GM10248 (cell line): ENCODE results near the gene WLS.

Source experiments
- CTCF ChIA-PET: fragments of 300-600 bp; sonication (Branson Sonifier 250); formaldehyde crosslinking; extraction: SDS; loops from one replicate; lab custom pipeline; 2021; ENCODE audit warnings: antibody characterized with exemption; lab: Yijun Ruan, JAX
- POLR2A ChIA-PET: fragments of 350-650 bp; sonication (Branson Sonifier 250); formaldehyde crosslinking; extraction: SDS; loops from one replicate; lab custom pipeline; 2020; ENCODE audit warnings: antibody characterized with exemption; lab: Yijun Ruan, JAX
- DNase-seq: peaks from one replicate; pipeline ENCODE4 v3.0.0; 2012; ENCODE audit errors: extremely low spot score
- TF ChIP-seq, protein P1 (sequence below): IDR thresholded peaks from 2 replicates; pipeline ENCODE4 v1.5.1; 2012; ENCODE audit warnings: mild to moderate bottlenecking, low read depth; ENCODE audit errors: extremely low read depth, missing control alignments, control extremely low read depth

The WLS gene

DNA sequence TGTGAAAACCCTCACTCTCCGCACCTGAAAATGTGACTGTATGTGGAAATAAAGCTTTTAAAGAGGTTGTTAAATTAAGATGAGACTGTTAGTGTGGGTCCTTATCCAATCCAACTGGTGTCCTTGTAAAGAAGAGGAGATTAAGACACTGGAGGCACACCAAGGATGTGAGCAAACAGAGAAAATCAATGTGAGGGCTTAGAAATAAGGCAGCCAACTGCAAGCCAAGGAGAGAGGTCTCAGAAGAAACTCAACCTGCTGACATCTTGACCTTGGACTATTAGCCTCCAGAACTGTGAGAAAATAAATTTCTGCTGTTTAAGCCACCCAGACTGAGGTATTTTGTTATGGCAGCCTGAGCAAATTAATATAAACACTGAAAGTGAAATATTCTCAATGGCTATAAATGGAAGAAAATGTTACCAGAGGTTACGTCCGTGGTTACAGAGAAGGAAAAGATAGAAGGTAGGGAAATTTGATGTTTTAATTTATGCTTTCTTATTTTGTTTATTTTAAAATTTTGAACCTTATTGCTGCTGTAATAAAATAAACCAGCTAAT is 22.4 kb upstream of the WLS start:
- no peak for DNase-seq
- POLR2A ChIA-PET, result no interaction called here
- CTCF ChIA-PET, result interaction anchor here (1.6 kb wide), 1 partner anchor 24 kb away, joined by 4 read pairs; no protein-coding TSS in a partner anchor
- TF ChIP-seq, protein P1, sequence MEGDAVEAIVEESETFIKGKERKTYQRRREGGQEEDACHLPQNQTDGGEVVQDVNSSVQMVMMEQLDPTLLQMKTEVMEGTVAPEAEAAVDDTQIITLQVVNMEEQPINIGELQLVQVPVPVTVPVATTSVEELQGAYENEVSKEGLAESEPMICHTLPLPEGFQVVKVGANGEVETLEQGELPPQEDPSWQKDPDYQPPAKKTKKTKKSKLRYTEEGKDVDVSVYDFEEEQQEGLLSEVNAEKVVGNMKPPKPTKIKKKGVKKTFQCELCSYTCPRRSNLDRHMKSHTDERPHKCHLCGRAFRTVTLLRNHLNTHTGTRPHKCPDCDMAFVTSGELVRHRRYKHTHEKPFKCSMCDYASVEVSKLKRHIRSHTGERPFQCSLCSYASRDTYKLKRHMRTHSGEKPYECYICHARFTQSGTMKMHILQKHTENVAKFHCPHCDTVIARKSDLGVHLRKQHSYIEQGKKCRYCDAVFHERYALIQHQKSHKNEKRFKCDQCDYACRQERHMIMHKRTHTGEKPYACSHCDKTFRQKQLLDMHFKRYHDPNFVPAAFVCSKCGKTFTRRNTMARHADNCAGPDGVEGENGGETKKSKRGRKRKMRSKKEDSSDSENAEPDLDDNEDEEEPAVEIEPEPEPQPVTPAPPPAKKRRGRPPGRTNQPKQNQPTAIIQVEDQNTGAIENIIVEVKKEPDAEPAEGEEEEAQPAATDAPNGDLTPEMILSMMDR, result no peak

DNA sequence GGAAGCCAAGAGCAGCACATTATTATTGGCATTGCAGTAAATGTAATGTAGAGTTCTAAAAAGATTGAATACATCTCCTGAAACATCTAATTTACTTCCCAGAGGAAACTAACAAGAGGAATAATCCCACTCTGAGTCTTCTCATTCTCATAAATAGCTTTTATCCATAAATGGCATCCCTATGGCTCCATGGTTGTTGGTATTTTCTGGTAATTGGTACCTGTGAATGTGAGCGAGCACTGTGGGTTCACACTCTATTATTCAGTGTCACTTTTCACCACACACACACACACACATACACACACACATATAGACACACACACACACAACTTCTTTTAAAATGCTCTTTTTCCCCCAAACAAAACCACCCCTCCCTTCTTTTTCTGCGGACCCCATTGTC is 4.7 kb upstream of the WLS start:
- no peak for DNase-seq
- POLR2A ChIA-PET, result no interaction called here
- TF ChIP-seq, protein P1, result no peak
- CTCF ChIA-PET, result interaction anchor here (1.9 kb wide), 1 partner anchor 10 kb away, joined by 5 read pairs; no protein-coding TSS in a partner anchor

DNA sequence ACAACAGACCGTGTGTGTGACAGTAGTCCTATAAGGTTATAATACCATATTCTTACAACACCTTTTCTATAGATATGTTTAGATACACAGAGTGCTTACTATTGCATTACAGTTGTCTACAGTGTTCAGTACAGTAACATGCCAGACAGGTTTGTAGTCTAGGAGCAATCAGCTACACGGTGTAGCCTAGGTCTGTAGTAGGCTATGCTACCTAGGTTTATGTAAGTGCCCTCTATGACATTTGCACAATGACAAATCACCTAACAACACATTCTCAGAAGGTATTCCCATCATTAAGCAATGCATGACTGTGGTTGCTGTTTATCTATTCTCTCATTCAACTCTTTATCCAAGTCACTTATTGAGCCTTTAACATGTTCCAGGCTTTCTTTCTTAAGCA is 1.8 kb upstream of the WLS start:
- ChIA-PET CTCF (no interaction called here), POLR2A (no interaction called here)
- TF ChIP-seq, protein P1, result no peak
- no peak for DNase-seq

DNA sequence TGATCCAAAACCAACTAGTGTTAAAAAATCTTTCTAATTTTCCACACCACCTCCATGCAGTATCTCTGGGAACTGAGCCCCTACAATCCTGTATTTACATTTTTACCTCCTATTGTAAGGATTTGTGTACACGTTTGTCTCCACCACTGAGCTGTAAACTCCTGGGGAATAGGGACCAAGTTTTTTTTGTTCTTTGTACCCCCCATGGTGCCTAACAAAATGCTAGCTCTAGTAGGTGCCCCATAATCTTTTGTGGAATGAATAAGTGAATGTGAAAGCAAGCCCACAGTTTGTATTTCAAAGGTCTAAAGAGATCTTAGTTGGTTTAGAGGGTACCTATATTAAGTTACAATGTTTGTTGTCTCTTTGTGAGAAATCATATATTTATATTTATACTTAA is 879 bp upstream of the WLS start:
- ChIA-PET POLR2A (no interaction called here), CTCF (no interaction called here)
- TF ChIP-seq, protein P1, result no peak
- no peak for DNase-seq

DNA sequence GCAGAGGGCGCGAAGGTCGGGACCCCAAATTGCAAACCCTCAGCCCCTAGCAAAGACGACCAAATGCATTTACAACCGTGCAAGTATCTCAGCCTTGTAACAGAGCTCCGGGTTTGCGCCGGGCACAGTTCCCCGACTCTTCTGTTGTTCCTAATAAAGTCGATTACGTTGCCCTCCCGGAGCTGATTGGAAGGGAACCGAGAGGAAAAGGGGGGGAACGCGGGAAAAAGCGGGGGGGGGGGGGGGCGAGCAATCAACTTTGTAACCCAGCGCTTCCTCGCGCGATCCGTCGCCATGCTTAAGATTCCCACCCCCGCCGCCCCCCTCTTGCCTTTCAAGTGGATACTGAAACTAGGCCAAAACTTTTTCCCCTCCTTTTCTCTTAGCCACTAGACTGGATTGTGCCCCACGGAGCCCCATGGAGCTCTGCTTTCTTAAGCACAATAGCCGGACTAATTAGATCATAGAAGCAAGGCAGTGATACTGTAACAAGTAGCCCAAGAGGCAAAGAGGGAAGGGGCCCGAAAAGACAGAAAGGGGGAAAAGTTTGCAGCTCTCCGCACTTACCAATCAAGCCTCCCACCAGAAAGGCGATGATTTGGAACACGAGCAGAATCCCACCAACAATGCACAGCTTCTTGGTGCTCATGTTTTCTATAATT is 565 bp downstream of the WLS start:
- ChIA-PET CTCF (interaction anchor here (0.9 kb wide), 1 partner anchor 10 kb away, joined by 3 read pairs; no protein-coding TSS in a partner anchor), POLR2A (no interaction called here)
- TF ChIP-seq, protein P1, result no peak
- peak; percentile 15 for DNase-seq

DNA sequence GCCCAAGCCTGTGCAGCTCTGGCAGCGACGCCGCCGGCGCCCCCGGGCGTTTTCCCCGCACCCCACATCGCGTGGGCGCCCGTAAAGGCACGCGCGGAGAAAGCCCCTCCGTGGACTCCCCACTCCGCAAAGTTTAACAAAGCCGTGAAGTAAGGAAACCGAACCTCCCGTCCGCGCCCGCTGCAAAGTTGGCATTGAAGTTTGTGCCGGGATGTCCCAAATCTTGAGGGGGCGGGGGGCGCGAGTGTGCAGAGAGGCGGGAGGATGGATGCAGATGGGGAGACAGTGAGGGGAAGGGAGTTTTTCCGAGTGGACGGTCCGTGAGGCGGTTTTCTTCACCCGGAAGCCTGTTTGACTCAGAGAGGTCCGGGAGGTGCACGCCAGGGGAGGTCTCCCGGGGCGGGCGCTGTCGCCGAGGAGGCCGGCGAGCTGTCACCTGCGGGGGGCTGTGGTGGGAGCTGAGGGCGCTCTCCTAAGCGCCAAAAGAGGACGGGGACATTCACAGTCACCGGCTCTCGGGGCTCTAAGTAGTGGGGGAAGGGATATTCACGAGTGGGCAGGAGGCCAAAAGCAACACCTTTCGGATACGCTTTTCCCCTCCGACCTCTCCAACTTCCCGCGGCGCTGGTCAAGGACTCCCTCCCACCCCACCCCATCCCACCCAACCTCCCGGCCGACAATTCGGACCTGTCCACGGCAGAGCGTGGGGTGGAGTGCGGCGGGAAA is 1.3 kb downstream of the WLS start:
- CTCF ChIA-PET, result interaction anchor here (0.9 kb wide), 2 partner anchors 10 to 24 kb away, joined by 3 to 4 read pairs; no protein-coding TSS in a partner anchor
- DNase-seq, result peak; percentile 20

More for the DNA sequence above, 1.3 kb downstream of the WLS start:
- POLR2A ChIA-PET, result no interaction called here
- TF ChIP-seq, protein P1, result no peak
